ENCODE measurements around the gene SH2D3C. TPM values are rescaled to one million over a fixed set of nuclear protein-coding genes. Genes with fewer than 3 reads are reported as not detected.

The SH2D3C gene
- total RNA-seq, 1 donor from 2014 or later, result 7.1 TPM

GRCh38 chr9:127814619-127815511 is 36.4 kb upstream of the SH2D3C start:
- no peak for DNase-seq (ENCODE audit: extremely low spot score, unreplicated experiment)
- H3K27ac Mint-ChIP-seq, result no peak overlapping the region
- H3K4me3 Mint-ChIP-seq, result no peak overlapping the region
- no peaks in the 10 kb centered on the region for H3K27me3 Mint-ChIP-seq
- H3K4me1 Mint-ChIP-seq (ENCODE audit: unreplicated experiment), result peaks cover 11% of the 10 kb centered on the region
- TF ChIP-seq CTCF (conservative IDR thresholded peaks at IDR 0.05), result no peak
- H3K9me3 Mint-ChIP-seq, result no peaks in the 10 kb centered on the region
- no peaks in the 10 kb centered on the region for H3K36me3 Mint-ChIP-seq

- Mint-ChIP-seq H3K27me3 (no peaks in the 10 kb centered on the region), H3K36me3 (no peaks in the 10 kb centered on the region), H3K4me1 (ENCODE audit: unreplicated experiment) (peaks cover 15% of the 10 kb centered on the region), H3K4me3 (no peak overlapping the region), H3K27ac (no peak overlapping the region), H3K9me3 (no peaks in the 10 kb centered on the region)
- no peak for TF ChIP-seq CTCF (conservative IDR thresholded peaks at IDR 0.05)
- no peak for DNase-seq (ENCODE audit: extremely low spot score, unreplicated experiment)
These were observed 35.3 kb upstream of the SH2D3C start for GRCh38 chr9:127813686-127814226.

DNA sequence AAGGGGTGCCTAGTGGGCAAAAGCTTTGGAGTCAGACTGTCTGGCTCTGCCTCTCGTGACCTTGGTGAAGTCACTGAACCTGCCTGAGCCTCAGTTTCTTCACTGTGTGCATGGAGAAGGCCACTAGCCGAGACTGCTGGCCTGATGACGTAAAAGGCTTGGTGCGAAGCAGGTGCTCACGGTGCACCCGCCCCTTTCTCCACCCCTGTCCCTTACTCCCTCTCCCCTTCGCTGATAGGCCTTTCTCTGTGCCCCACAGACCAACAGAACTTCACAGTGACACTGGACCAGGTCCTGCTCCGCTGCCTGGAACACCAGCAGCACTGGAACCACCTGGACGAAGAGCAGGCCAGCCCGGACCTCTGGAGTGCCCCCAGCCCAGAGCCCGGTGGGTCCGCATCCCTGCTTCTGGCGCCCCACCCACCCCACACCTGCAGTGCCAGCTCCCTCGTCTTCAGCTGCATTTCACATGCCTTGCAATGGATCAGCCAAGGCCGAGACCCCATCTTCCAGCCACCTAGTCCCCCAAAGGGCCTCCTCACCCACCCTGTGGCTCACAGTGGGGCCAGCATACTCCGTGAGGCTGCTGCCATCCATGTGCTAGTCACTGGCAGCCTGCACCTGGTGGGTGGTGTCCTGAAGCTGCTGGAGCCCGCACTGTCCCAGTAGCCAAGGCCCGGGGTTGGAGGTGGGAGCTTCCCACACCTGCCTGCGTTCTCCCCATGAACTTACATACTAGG is 34.6 kb upstream of the SH2D3C start:
- no peak overlapping the region for H3K27ac Mint-ChIP-seq
- no peaks in the 10 kb centered on the region for H3K27me3 Mint-ChIP-seq
- no peak for DNase-seq (ENCODE audit: extremely low spot score, unreplicated experiment)
- peaks cover 15% of the 10 kb centered on the region for H3K4me1 Mint-ChIP-seq (ENCODE audit: unreplicated experiment)
- no peaks in the 10 kb centered on the region for H3K9me3 Mint-ChIP-seq
- H3K36me3 Mint-ChIP-seq, result no peaks in the 10 kb centered on the region
- no peak for TF ChIP-seq CTCF (conservative IDR thresholded peaks at IDR 0.05)
- H3K4me3 Mint-ChIP-seq, result no peak overlapping the region

GRCh38 chr9:127812011-127812410 is 33.5 kb upstream of the SH2D3C start:
- TF ChIP-seq CTCF (conservative IDR thresholded peaks at IDR 0.05), result no peak
- Mint-ChIP-seq H3K4me1 (ENCODE audit: unreplicated experiment) (peaks cover 8% of the 10 kb centered on the region), H3K27ac (no peak overlapping the region), H3K27me3 (no peaks in the 10 kb centered on the region), H3K36me3 (no peaks in the 10 kb centered on the region), H3K9me3 (no peaks in the 10 kb centered on the region), H3K4me3 (no peak overlapping the region)
- DNase-seq (ENCODE audit: extremely low spot score, unreplicated experiment), result no peak

DNA sequence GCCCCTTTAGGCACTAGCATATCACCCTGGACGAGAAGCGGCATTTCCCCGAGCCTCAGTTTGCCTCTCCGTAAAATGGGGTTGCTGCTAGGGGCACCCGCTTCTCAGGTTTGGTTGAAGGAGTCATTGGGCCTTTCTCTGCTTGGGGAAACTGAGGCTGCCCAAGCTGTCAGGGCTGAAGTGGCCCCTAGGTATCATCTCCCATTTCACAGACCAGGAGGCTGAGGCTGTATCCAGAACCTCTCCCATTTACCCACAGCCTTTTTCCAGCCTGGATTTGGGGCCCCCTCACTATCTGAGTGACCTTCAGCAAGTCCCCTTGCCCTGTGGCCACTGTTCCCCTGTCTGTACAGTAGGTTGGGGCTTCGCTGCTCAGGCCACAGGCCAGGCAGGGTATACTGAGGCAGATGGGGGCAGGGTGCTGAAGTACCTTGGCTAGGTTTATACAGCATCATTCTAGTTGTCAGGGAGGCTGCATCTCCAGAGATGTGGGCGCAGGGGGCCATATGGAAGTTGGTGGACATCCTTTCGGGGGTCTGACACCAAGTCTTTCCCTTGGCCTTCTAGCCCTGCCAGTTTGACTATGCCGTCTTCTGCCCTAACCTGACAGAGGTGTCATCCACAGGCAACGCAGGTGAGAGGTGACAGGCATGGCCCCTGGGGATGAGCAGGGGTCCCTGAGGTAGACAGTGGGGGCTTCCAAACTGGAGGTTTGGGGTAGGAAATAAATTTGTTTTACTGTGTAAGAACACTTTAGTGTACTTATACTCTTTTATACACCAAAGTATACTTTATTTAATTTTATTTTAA is 32.1 kb upstream of the SH2D3C start:
- no peak overlapping the region for H3K4me3 Mint-ChIP-seq
- no peaks in the 10 kb centered on the region for H3K9me3 Mint-ChIP-seq
- peaks cover 4% of the 10 kb centered on the region for H3K36me3 Mint-ChIP-seq
- H3K27ac Mint-ChIP-seq, result no peak overlapping the region
- H3K27me3 Mint-ChIP-seq, result no peaks in the 10 kb centered on the region
- H3K4me1 Mint-ChIP-seq (ENCODE audit: unreplicated experiment), result peaks cover 12% of the 10 kb centered on the region
- no peak for TF ChIP-seq CTCF (conservative IDR thresholded peaks at IDR 0.05)
- no peak for DNase-seq (ENCODE audit: extremely low spot score, unreplicated experiment)
